Dendritic cell treated with granulocyte-macrophage colony-stimulating factor and Interleukin-4, amounts not matched to agents 40 ng/mL and 50 ng/mL, for 4 days (primary cell): ENCODE measurements around the gene KRTAP1-3.
"Not testable (repeated sequence)": the region's sequence is repeated elsewhere in the genome, so short reads cannot be mapped to it uniquely, and the experiment has no call there.

ENCODE experiments used
- H3K27ac Mint-ChIP-seq: one replicate; pipeline ENCODE4 v1.8.0; 2022; ENCODE audit warnings: mild to moderate bottlenecking, mixed read lengths
- H3K27me3 Mint-ChIP-seq: one replicate; pipeline ENCODE4 v1.8.0; 2022; ENCODE audit warnings: mild to moderate bottlenecking, mixed read lengths
- H3K36me3 Mint-ChIP-seq: one replicate; pipeline ENCODE4 v1.8.0; 2022; ENCODE audit warnings: low read depth, mixed read lengths
- H3K4me1 Mint-ChIP-seq: one replicate; pipeline ENCODE4 v1.8.0; 2022; ENCODE audit warnings: low read depth, mixed read lengths
- H3K4me3 Mint-ChIP-seq: one replicate; pipeline ENCODE4 v1.8.0; 2022; ENCODE audit warnings: mild to moderate bottlenecking, moderate library complexity, mixed read lengths
- H3K9me3 Mint-ChIP-seq: one replicate; pipeline ENCODE4 v1.8.0; 2022; ENCODE audit warnings: mixed read lengths
- intact Hi-C: fragments of 100-400 bp; cut with micrococcal nuclease; formaldehyde crosslinking; loops from one replicate; pipeline ENCODE4 v1.15.0; 2022

The KRTAP1-3 gene

GRCh38 chr17:41040783-41041571, 6.3 kb upstream of the KRTAP1-3 start, which contains the start of gene KRTAP1-1:
Gene KRTAP1-1, minus strand, starts transcription at chr17:41041450. Its CDS starts 53 bp downstream, at chr17:41041397.
- H3K9me3 Mint-ChIP-seq, H3K4me3 Mint-ChIP-seq, H3K27me3 Mint-ChIP-seq, intact Hi-C loops, H3K36me3 Mint-ChIP-seq, H3K4me1 Mint-ChIP-seq, H3K27ac Mint-ChIP-seq: not testable (repeated sequence)

- no peak overlapping the region for H3K4me3 Mint-ChIP-seq
- H3K4me1 Mint-ChIP-seq: no peaks in the 10 kb centered on the region
- no peak overlapping the region for H3K27ac Mint-ChIP-seq
- H3K9me3 Mint-ChIP-seq: no peaks in the 10 kb centered on the region
- H3K36me3 Mint-ChIP-seq: no peaks in the 10 kb centered on the region
- peaks cover 2% of the 10 kb centered on the region for H3K27me3 Mint-ChIP-seq
- intact Hi-C loops: no loop called here
Observed at GRCh38 chr17:41037853-41038350, 3.2 kb upstream of the KRTAP1-3 start.

- H3K9me3 Mint-ChIP-seq: no peaks in the 10 kb centered on the region
- no peaks in the 10 kb centered on the region for H3K36me3 Mint-ChIP-seq
- no peak within 1 kb of the TSS for H3K27ac Mint-ChIP-seq
- intact Hi-C loops: no loop called here
- H3K4me1 Mint-ChIP-seq: no peaks in the 10 kb centered on the region
- H3K4me3 Mint-ChIP-seq: no peak within 1 kb of the TSS
- H3K27me3 Mint-ChIP-seq: peaks cover 8% of the 10 kb centered on the region
Observed at GRCh38 chr17:41029633-41030245, 4.9 kb downstream of the KRTAP1-3 start, which contains the start of gene KRTAP1-4. Gene KRTAP1-4, minus strand, starts transcription at chr17:41030195. Its CDS starts 117 bp downstream, at chr17:41030078.

GRCh38 chr17:41026715-41027471, 7.8 kb downstream of the KRTAP1-3 start, which contains the start of gene KRTAP1-5:
Gene KRTAP1-5, minus strand, starts transcription at chr17:41027208. Its CDS starts 53 bp downstream, at chr17:41027155.
- Mint-ChIP-seq H3K4me3 (no peak within 1 kb of the TSS), H3K27me3 (peaks cover 8% of the 10 kb centered on the region), H3K4me1 (no peaks in the 10 kb centered on the region), H3K27ac (no peak within 1 kb of the TSS), H3K36me3 (no peaks in the 10 kb centered on the region), H3K9me3 (no peaks in the 10 kb centered on the region)
- intact Hi-C loops: no loop called here

GRCh38 chr17:41024697-41025096, 10.0 kb downstream of the KRTAP1-3 start:
- Mint-ChIP-seq H3K36me3 (no peaks in the 10 kb centered on the region), H3K4me1 (no peaks in the 10 kb centered on the region), H3K27ac (no peak overlapping the region), H3K9me3 (no peaks in the 10 kb centered on the region), H3K27me3 (peaks cover 8% of the 10 kb centered on the region), H3K4me3 (no peak overlapping the region)
- intact Hi-C loops: no loop called here

GRCh38 chr17:41020336-41020735, 14.3 kb downstream of the KRTAP1-3 start:
- Mint-ChIP-seq H3K4me1 (no peaks in the 10 kb centered on the region), H3K9me3 (no peaks in the 10 kb centered on the region), H3K27me3 (no peaks in the 10 kb centered on the region), H3K27ac (no peak overlapping the region), H3K4me3 (no peak overlapping the region), H3K36me3 (no peaks in the 10 kb centered on the region)
- intact Hi-C loops: no loop called here

- H3K9me3 Mint-ChIP-seq: no peaks in the 10 kb centered on the region
- H3K4me3 Mint-ChIP-seq: no peak overlapping the region
- H3K27ac Mint-ChIP-seq: no peak overlapping the region
- intact Hi-C loops: no loop called here
- H3K4me1 Mint-ChIP-seq: no peaks in the 10 kb centered on the region
- H3K27me3 Mint-ChIP-seq: no peaks in the 10 kb centered on the region
- no peaks in the 10 kb centered on the region for H3K36me3 Mint-ChIP-seq
Observed at GRCh38 chr17:41019415-41019814, 15.3 kb downstream of the KRTAP1-3 start.

- H3K27me3 Mint-ChIP-seq: no peaks in the 10 kb centered on the region
- H3K4me3 Mint-ChIP-seq: no peak overlapping the region
- no peaks in the 10 kb centered on the region for H3K36me3 Mint-ChIP-seq
- intact Hi-C loops: no loop called here
- no peaks in the 10 kb centered on the region for H3K9me3 Mint-ChIP-seq
- no peak overlapping the region for H3K27ac Mint-ChIP-seq
- H3K4me1 Mint-ChIP-seq: no peaks in the 10 kb centered on the region
Observed at GRCh38 chr17:41018541-41018940, 16.1 kb downstream of the KRTAP1-3 start.

GRCh38 chr17:41016578-41017215, 18.0 kb downstream of the KRTAP1-3 start:
- H3K27ac Mint-ChIP-seq: no peak overlapping the region
- H3K4me1 Mint-ChIP-seq: no peaks in the 10 kb centered on the region
- peaks cover 2% of the 10 kb centered on the region for H3K27me3 Mint-ChIP-seq
- no peaks in the 10 kb centered on the region for H3K36me3 Mint-ChIP-seq
- no peak overlapping the region for H3K4me3 Mint-ChIP-seq
- intact Hi-C loops: no loop called here
- no peaks in the 10 kb centered on the region for H3K9me3 Mint-ChIP-seq

- intact Hi-C loops: no loop called here
- H3K27me3 Mint-ChIP-seq: peaks cover 2% of the 10 kb centered on the region
- H3K4me3 Mint-ChIP-seq: no peak overlapping the region
- no peaks in the 10 kb centered on the region for H3K4me1 Mint-ChIP-seq
- H3K27ac Mint-ChIP-seq: no peak overlapping the region
- H3K36me3 Mint-ChIP-seq: no peaks in the 10 kb centered on the region
- H3K9me3 Mint-ChIP-seq: no peaks in the 10 kb centered on the region
Observed at GRCh38 chr17:41015454-41015853, 19.2 kb downstream of the KRTAP1-3 start.

GRCh38 chr17:41013606-41014005, 21.1 kb downstream of the KRTAP1-3 start:
- Mint-ChIP-seq H3K4me3 (no peak overlapping the region), H3K27me3 (peaks cover 2% of the 10 kb centered on the region), H3K36me3 (no peaks in the 10 kb centered on the region), H3K9me3 (no peaks in the 10 kb centered on the region), H3K27ac (no peak overlapping the region), H3K4me1 (no peaks in the 10 kb centered on the region)
- intact Hi-C loops: no loop called here

- H3K9me3 Mint-ChIP-seq: no peaks in the 10 kb centered on the region
- H3K36me3 Mint-ChIP-seq: no peaks in the 10 kb centered on the region
- no peak overlapping the region for H3K4me3 Mint-ChIP-seq
- H3K4me1 Mint-ChIP-seq: no peaks in the 10 kb centered on the region
- intact Hi-C loops: no loop called here
- peaks cover 2% of the 10 kb centered on the region for H3K27me3 Mint-ChIP-seq
- H3K27ac Mint-ChIP-seq: no peak overlapping the region
Observed at GRCh38 chr17:41013181-41013580, 21.5 kb downstream of the KRTAP1-3 start.

GRCh38 chr17:41012326-41013120, 22.2 kb downstream of the KRTAP1-3 start:
- no peaks in the 10 kb centered on the region for H3K9me3 Mint-ChIP-seq
- peaks cover 2% of the 10 kb centered on the region for H3K27me3 Mint-ChIP-seq
- no peak overlapping the region for H3K4me3 Mint-ChIP-seq
- no peaks in the 10 kb centered on the region for H3K36me3 Mint-ChIP-seq
- intact Hi-C loops: no loop called here
- no peaks in the 10 kb centered on the region for H3K4me1 Mint-ChIP-seq
- H3K27ac Mint-ChIP-seq: no peak overlapping the region
